ENCODE results near the gene SUN3.

Gene SUN3

GRCh38 chr7:47979832-47980181 is 49.1 kb downstream of the SUN3 start:
- Mint-ChIP-seq H3K9me3 (no peaks in the 10 kb centered on the region), H3K27me3 (no peaks in the 10 kb centered on the region), H3K36me3 (peaks cover 15 to 20% of the 10 kb centered on the region in 2 donors), H3K4me1 (peaks cover 12 to 29% of the 10 kb centered on the region in 2 donors), H3K4me3 (peak overlapping the region; percentile 84 to 86), H3K27ac (no peak overlapping the region)
- ATAC-seq (replicated peaks) (no peak), DNase-seq (no peak)

- Mint-ChIP-seq H3K9me3 (no peaks in the 10 kb centered on the region), H3K4me3 (peak within 1 kb of the TSS; percentile 84 to 86), H3K27ac (peak within 1 kb of the TSS; percentile 95), H3K27me3 (no peaks in the 10 kb centered on the region), H3K36me3 (peaks cover 18 to 25% of the 10 kb centered on the region in 2 donors), H3K4me1 (peaks cover 15 to 32% of the 10 kb centered on the region in 2 donors)
- peak; percentile 93 for DNase-seq
- peak; percentile 97 to 99 for ATAC-seq (replicated peaks)
Measured at GRCh38 chr7:47979145-47979831, 49.6 kb downstream of the SUN3 start, which contains the start of gene HUS1. TSS of gene HUS1 (minus strand) at chr7:47979615. CDS start at chr7:47979519, 96 bp downstream.

GRCh38 chr7:47978790-47979144 is 50.1 kb downstream of the SUN3 start:
- Mint-ChIP-seq H3K36me3 (peaks cover 24 to 29% of the 10 kb centered on the region in 2 donors), H3K27me3 (no peaks in the 10 kb centered on the region), H3K9me3 (no peaks in the 10 kb centered on the region), H3K4me3 (peak overlapping the region; percentile 84 to 86), H3K4me1 (peaks cover 19 to 37% of the 10 kb centered on the region in 2 donors), H3K27ac (peak overlapping the region; percentile 84)
- DNase-seq (no peak), ATAC-seq (replicated peaks) (no peak)

- peaks cover 44 to 55% of the 10 kb centered on the region in 2 donors for H3K4me1 Mint-ChIP-seq
- H3K27me3 Mint-ChIP-seq: no peaks in the 10 kb centered on the region
- H3K9me3 Mint-ChIP-seq: no peaks in the 10 kb centered on the region
- peak overlapping the region; percentile 42 for H3K27ac Mint-ChIP-seq
- DNase-seq (peak; percentile 36), ATAC-seq (replicated peaks) (peak; percentile 83 to 85)
- H3K36me3 Mint-ChIP-seq: peaks cover 55 to 68% of the 10 kb centered on the region in 2 donors
- H3K4me3 Mint-ChIP-seq: peak overlapping the region in 1 of 2 donors; percentile 2
Measured at GRCh38 chr7:47973739-47974138, 55.2 kb downstream of the SUN3 start.

- no peaks in the 10 kb centered on the region for H3K27me3 Mint-ChIP-seq
- no peak for ATAC-seq (replicated peaks)
- peaks cover 61 to 71% of the 10 kb centered on the region in 2 donors for H3K36me3 Mint-ChIP-seq
- no peak overlapping the region for H3K4me3 Mint-ChIP-seq
- H3K9me3 Mint-ChIP-seq: no peaks in the 10 kb centered on the region
- peaks cover 38 to 46% of the 10 kb centered on the region in 2 donors for H3K4me1 Mint-ChIP-seq
- DNase-seq: no peak
- no peak overlapping the region for H3K27ac Mint-ChIP-seq
Measured at GRCh38 chr7:47970761-47971160, 58.1 kb downstream of the SUN3 start.

GRCh38 chr7:47968847-47969774 is 59.8 kb downstream of the SUN3 start:
- DNase-seq (peak; percentile 31), ATAC-seq (replicated peaks) (peak; percentile 69)
- Mint-ChIP-seq H3K36me3 (peaks cover 66 to 76% of the 10 kb centered on the region in 2 donors), H3K4me3 (peak overlapping the region in 1 of 2 donors; percentile 12), H3K4me1 (peaks cover 33 to 42% of the 10 kb centered on the region in 2 donors), H3K27ac (peak overlapping the region; percentile 31), H3K27me3 (no peaks in the 10 kb centered on the region), H3K9me3 (no peaks in the 10 kb centered on the region)

GRCh38 chr7:47967708-47968107 is 61.2 kb downstream of the SUN3 start:
- DNase-seq (no peak), ATAC-seq (replicated peaks) (no peak)
- H3K36me3 Mint-ChIP-seq: peaks cover 54 to 73% of the 10 kb centered on the region in 2 donors
- peaks cover 20 to 30% of the 10 kb centered on the region in 2 donors for H3K4me1 Mint-ChIP-seq
- no peaks in the 10 kb centered on the region for H3K27me3 Mint-ChIP-seq
- H3K9me3 Mint-ChIP-seq: no peaks in the 10 kb centered on the region
- no peak overlapping the region for H3K27ac Mint-ChIP-seq
- H3K4me3 Mint-ChIP-seq: no peak overlapping the region

- Mint-ChIP-seq H3K27ac (peak overlapping the region; percentile 56), H3K9me3 (no peaks in the 10 kb centered on the region), H3K36me3 (peaks cover 55 to 71% of the 10 kb centered on the region in 2 donors), H3K4me3 (no peak overlapping the region), H3K4me1 (peaks cover 20 to 29% of the 10 kb centered on the region in 2 donors), H3K27me3 (no peaks in the 10 kb centered on the region)
- ATAC-seq (replicated peaks): no peak
- DNase-seq: no peak
Measured at GRCh38 chr7:47967123-47967522, 61.8 kb downstream of the SUN3 start.

GRCh38 chr7:47965456-47965855 is 63.5 kb downstream of the SUN3 start:
- H3K27me3 Mint-ChIP-seq: no peaks in the 10 kb centered on the region
- ATAC-seq (replicated peaks) (no peak), DNase-seq (no peak)
- H3K27ac Mint-ChIP-seq: no peak overlapping the region
- peaks cover 63 to 76% of the 10 kb centered on the region in 2 donors for H3K36me3 Mint-ChIP-seq
- H3K4me3 Mint-ChIP-seq: no peak overlapping the region
- peaks cover 20 to 24% of the 10 kb centered on the region in 2 donors for H3K4me1 Mint-ChIP-seq
- H3K9me3 Mint-ChIP-seq: no peaks in the 10 kb centered on the region

GRCh38 chr7:47962262-47962661 is 66.6 kb downstream of the SUN3 start:
- Mint-ChIP-seq H3K27me3 (no peaks in the 10 kb centered on the region), H3K9me3 (no peaks in the 10 kb centered on the region), H3K36me3 (peaks cover 55 to 69% of the 10 kb centered on the region in 2 donors), H3K27ac (no peak overlapping the region), H3K4me1 (peaks cover 0 to 9% of the 10 kb centered on the region in 2 donors), H3K4me3 (no peak overlapping the region)
- no peak for ATAC-seq (replicated peaks)
- DNase-seq: no peak

GRCh38 chr7:47957156-47957555 is 71.8 kb downstream of the SUN3 start:
- Mint-ChIP-seq H3K4me3 (no peak overlapping the region), H3K9me3 (no peaks in the 10 kb centered on the region), H3K36me3 (peaks cover 35 to 50% of the 10 kb centered on the region in 2 donors), H3K4me1 (peaks cover 8 to 9% of the 10 kb centered on the region in 2 donors), H3K27ac (no peak overlapping the region), H3K27me3 (no peaks in the 10 kb centered on the region)
- no peak for ATAC-seq (replicated peaks)
- no peak for DNase-seq

GRCh38 chr7:47956220-47956619 is 72.7 kb downstream of the SUN3 start:
- no peak overlapping the region for H3K4me3 Mint-ChIP-seq
- no peak for DNase-seq
- no peak for ATAC-seq (replicated peaks)
- no peak overlapping the region for H3K27ac Mint-ChIP-seq
- H3K9me3 Mint-ChIP-seq: no peaks in the 10 kb centered on the region
- H3K36me3 Mint-ChIP-seq: peaks cover 28 to 43% of the 10 kb centered on the region in 2 donors
- no peaks in the 10 kb centered on the region for H3K27me3 Mint-ChIP-seq
- H3K4me1 Mint-ChIP-seq: peaks cover 8 to 9% of the 10 kb centered on the region in 2 donors

- H3K4me3 Mint-ChIP-seq: no peak overlapping the region
- ATAC-seq (replicated peaks) (peak; percentile 31 to 42), DNase-seq (no peak)
- peaks cover 21 to 36% of the 10 kb centered on the region in 2 donors for H3K36me3 Mint-ChIP-seq
- H3K4me1 Mint-ChIP-seq: peaks cover 8 to 9% of the 10 kb centered on the region in 2 donors
- no peaks in the 10 kb centered on the region for H3K27me3 Mint-ChIP-seq
- H3K9me3 Mint-ChIP-seq: no peaks in the 10 kb centered on the region
- no peak overlapping the region for H3K27ac Mint-ChIP-seq
Measured at GRCh38 chr7:47954231-47954911, 74.5 kb downstream of the SUN3 start.

- peak; percentile 64 to 85 for ATAC-seq (replicated peaks)
- Mint-ChIP-seq H3K27me3 (no peaks in the 10 kb centered on the region), H3K27ac (no peak overlapping the region), H3K4me1 (peaks cover 8 to 9% of the 10 kb centered on the region in 2 donors), H3K36me3 (peaks cover 21 to 36% of the 10 kb centered on the region in 2 donors), H3K9me3 (no peaks in the 10 kb centered on the region), H3K4me3 (no peak overlapping the region)
- DNase-seq: no peak
Measured at GRCh38 chr7:47953822-47954221, 75.1 kb downstream of the SUN3 start.
